HG03378 (cell line): ENCODE results near the gene PLK4.

ENCODE experiments used
- ATAC-seq: cut with Tn5 transposase; IDR thresholded peaks from one replicate; pipeline ENCODE4 v1.9.1; 2021; ENCODE audit warnings: mild to moderate bottlenecking, moderate library complexity; ENCODE audit not compliant: unreplicated experiment

The PLK4 gene

GRCh38 chr4:127880763-127881562, at the start of gene PLK4:
PLK4 (plus strand) TSS chr4:127880893; CDS start chr4:127881135, 242 bp downstream.
- ATAC-seq: peak; percentile 89

GRCh38 chr4:127832585-127832984, 48.1 kb upstream of the PLK4 start:
- ATAC-seq: peak; percentile 81

- ATAC-seq: no peak
Measured at GRCh38 chr4:127843704-127844600, 36.7 kb upstream of the PLK4 start.

- ATAC-seq: no peak
Measured at GRCh38 chr4:127844601-127845116, 36.0 kb upstream of the PLK4 start.

GRCh38 chr4:127846061-127846460, 34.6 kb upstream of the PLK4 start:
- ATAC-seq: no peak

- ATAC-seq: no peak
Measured at GRCh38 chr4:127846765-127847164, 33.9 kb upstream of the PLK4 start.

- ATAC-seq: no peak
Measured at GRCh38 chr4:127849505-127850234, 31.0 kb upstream of the PLK4 start.

GRCh38 chr4:127852661-127853060, 28.0 kb upstream of the PLK4 start:
- no peak for ATAC-seq

GRCh38 chr4:127856196-127856812, 24.4 kb upstream of the PLK4 start:
- ATAC-seq: peak; percentile 21

GRCh38 chr4:127856813-127857447, 23.8 kb upstream of the PLK4 start:
- ATAC-seq: peak; percentile 85

GRCh38 chr4:127857641-127858040, 23.1 kb upstream of the PLK4 start:
- no peak for ATAC-seq

- no peak for ATAC-seq
Measured at GRCh38 chr4:127868196-127868595, 12.5 kb upstream of the PLK4 start.

GRCh38 chr4:127870281-127870680, 10.4 kb upstream of the PLK4 start:
- no peak for ATAC-seq

- no peak for ATAC-seq
Measured at GRCh38 chr4:127870688-127871087, 10.0 kb upstream of the PLK4 start.

GRCh38 chr4:127875791-127876190, 4.9 kb upstream of the PLK4 start:
- ATAC-seq: no peak

GRCh38 chr4:127881563-127881864, 821 bp downstream of the PLK4 start:
- peak; percentile 41 for ATAC-seq

- no peak for ATAC-seq
Measured at GRCh38 chr4:127888559-127888958, 7.9 kb downstream of the PLK4 start.

GRCh38 chr4:127889903-127890302, 9.2 kb downstream of the PLK4 start:
- no peak for ATAC-seq

GRCh38 chr4:127896069-127896468, 15.4 kb downstream of the PLK4 start:
- ATAC-seq: no peak

- ATAC-seq: no peak
Measured at GRCh38 chr4:127896528-127896927, 15.8 kb downstream of the PLK4 start.
